Gastroesophageal sphincter (tissue), 4 donors: ENCODE data around the gene RYR2. TPM values are rescaled to one million over a fixed set of nuclear protein-coding genes. Genes with fewer than 3 reads are reported as not detected.

Experiments used
- ATAC-seq: fragments of 150-250 bp; one replicate; pipeline ENCODE4 v1.9.1; 2016; ENCODE audit warnings: mild to moderate bottlenecking, moderate library complexity
- H3K27ac ChIP-seq, 4 donors: fragments of 200-600 bp; sonication (generic) in 3 of 4; 1 replicate in 3 of 4; 2 replicates in 1 of 4; pipeline ENCODE4 v1.5.1; 2016 to 2019
- H3K27me3 ChIP-seq: fragments of 200-600 bp; sonication (generic); one replicate; pipeline ENCODE4 v1.5.1; 2019
- H3K36me3 ChIP-seq, 2 donors: fragments of 200-600 bp; sonication (generic); one replicate each; pipeline ENCODE4 v1.5.1; 2019; ENCODE audit warnings: control low read depth in 1 of 2
- H3K4me1 ChIP-seq, 3 donors: fragments of 200-600 bp; sonication (generic); 1 replicate in 2 of 3; 2 replicates in 1 of 3; pipeline ENCODE4 v1.5.1; 2016 to 2019; ENCODE audit warnings: control low read depth in 2 of 3
- H3K4me3 ChIP-seq, 2 donors: fragments of 200-600 bp; sonication (generic); one replicate each; pipeline ENCODE4 v1.5.1; 2019; ENCODE audit warnings: mild to moderate bottlenecking in 1 of 2, moderate library complexity in 1 of 2
- H3K9me3 ChIP-seq, 3 donors: fragments of 200-600 bp; sonication (generic); one replicate each; pipeline ENCODE4 v1.5.1; 2017 to 2019; ENCODE audit warnings: control low read depth in 2 of 3
- CTCF ChIP-seq, 4 experiments: fragments of 200-600 bp in 2 of 4; fragments of 450-650 bp in 2 of 4; sonication (generic) in 1 of 4; IDR thresholded peaks; one replicate each; pipeline ENCODE4 v1.5.1; 2017 to 2019; ENCODE audit warnings: antibody characterized with exemption in 4 of 4, mild to moderate bottlenecking in 2 of 4, moderate library complexity in 2 of 4
- EP300 ChIP-seq: sonication (generic); formaldehyde crosslinking; IDR thresholded peaks from one replicate; pipeline ENCODE4 v1.6.1; 2017; ENCODE audit warnings: antibody characterized with exemption, mild to moderate bottlenecking
- POLR2A ChIP-seq, 2 donors: fragments of 450-650 bp; IDR thresholded peaks; one replicate each; pipeline ENCODE4 v1.6.1; 2017; ENCODE audit warnings: antibody characterized with exemption in 2 of 2, mild to moderate bottlenecking in 2 of 2, moderate library complexity in 1 of 2
- POLR2AphosphoS5 ChIP-seq: sonication (generic); formaldehyde crosslinking; IDR thresholded peaks from one replicate; pipeline ENCODE4 v1.6.1; 2017; ENCODE audit warnings: antibody characterized with exemption
- WGBS, 2 donors: methylation state at CpG; one replicate each; pipeline ENCODE4 v1.1.5; 2018; ENCODE audit warnings: low coverage in 1 of 2; 5-methylcytosine and 5-hydroxymethylcytosine counted together
- total RNA-seq, 4 donors: library from RNA; depleted of rRNA; stranded (reverse); fragments of >200 nt; gene quantifications; one replicate each; pipeline ENCODE4 v1.1.0, GENCODE V29; 2016

RYR2 gene
- total RNA-seq, 4 donors from 2014 or later, result 27.4 to 78.8 (median 42.7) TPM

DNA sequence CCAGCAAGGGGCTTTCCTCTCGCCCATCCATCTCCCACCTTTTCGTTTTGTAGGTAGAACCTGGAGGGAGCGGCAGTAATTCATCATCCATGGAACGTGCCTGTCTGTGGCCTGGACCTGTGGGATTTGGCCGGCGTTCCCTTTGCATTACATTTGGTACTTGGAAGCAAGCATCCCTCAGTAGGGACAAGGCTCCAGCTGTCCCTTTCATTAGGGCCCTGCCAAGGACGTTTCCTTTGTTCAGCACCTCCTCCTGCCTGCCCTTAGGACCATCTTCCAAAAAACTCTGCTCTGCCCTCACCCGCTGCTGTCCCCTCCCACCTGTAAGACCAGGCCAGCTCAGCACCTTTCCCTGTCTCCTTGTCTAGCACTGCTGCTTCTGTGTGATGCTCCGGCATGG lies 62.1 kb downstream of the RYR2 start:
- ATAC-seq, result no peak
- no peaks in the 10 kb centered on the region for H3K27me3 ChIP-seq
- no peak overlapping the region for H3K27ac ChIP-seq
- peaks cover 0 to 15% (median 0%) of the 10 kb centered on the region in 3 donors for H3K4me1 ChIP-seq
- TF ChIP-seq POLR2AphosphoS5 (no peak), POLR2A (IDR thresholded peaks at IDR 0.05) (no peak), EP300 (no peak), CTCF (IDR thresholded peaks at IDR 0.05) (no peak)
- H3K36me3 ChIP-seq, result no peaks in the 10 kb centered on the region
- no peaks in the 10 kb centered on the region for H3K9me3 ChIP-seq
- H3K4me3 ChIP-seq, result no peak overlapping the region
- WGBS, 2 donors, result 83 to 94% methylated on average over 6 to 9 of the region's 9 CpGs

- TF ChIP-seq POLR2A (IDR thresholded peaks at IDR 0.05), result no peak
- TF ChIP-seq POLR2AphosphoS5, result no peak
- TF ChIP-seq EP300, result no peak
- no peak for TF ChIP-seq CTCF (IDR thresholded peaks at IDR 0.05)
- Histone ChIP-seq H3K4me3 (no peak overlapping the region), H3K4me1 (peaks cover 0 to 15% (median 0%) of the 10 kb centered on the region in 3 donors), H3K9me3 (no peaks in the 10 kb centered on the region), H3K27me3 (no peaks in the 10 kb centered on the region), H3K27ac (no peak overlapping the region), H3K36me3 (no peaks in the 10 kb centered on the region)
- 57 to 68% methylated on average over 1 to 5 of the region's 5 CpGs for WGBS, 2 donors
- ATAC-seq, result no peak
Measured at GRCh38 chr1:237105826-237106225, 63.8 kb downstream of the RYR2 start.

GRCh38 chr1:237108297-237109040 lies 66.5 kb downstream of the RYR2 start:
- Histone ChIP-seq H3K27ac (peak overlapping the region in 3 of 4 donors; percentile 53 to 74 (median 64)), H3K27me3 (no peaks in the 10 kb centered on the region), H3K4me1 (peaks cover 0 to 34% (median 2%) of the 10 kb centered on the region in 3 donors), H3K36me3 (no peaks in the 10 kb centered on the region), H3K9me3 (no peaks in the 10 kb centered on the region), H3K4me3 (no peak overlapping the region)
- ATAC-seq, result peak; percentile 39
- peak; percentile 40 for TF ChIP-seq POLR2AphosphoS5
- no peak for TF ChIP-seq EP300
- 31 to 39% methylated on average over 2 to 6 of the region's 8 CpGs for WGBS, 2 donors

GRCh38 chr1:237111807-237112206 lies 69.8 kb downstream of the RYR2 start:
- TF ChIP-seq POLR2A (IDR thresholded peaks at IDR 0.05) (no peak), EP300 (no peak)
- Histone ChIP-seq H3K27me3 (no peaks in the 10 kb centered on the region), H3K4me1 (peaks cover 0 to 35% (median 2%) of the 10 kb centered on the region in 3 donors), H3K4me3 (no peak overlapping the region), H3K9me3 (no peaks in the 10 kb centered on the region), H3K27ac (peak overlapping the region in 2 of 4 donors; percentile 45 to 65), H3K36me3 (no peaks in the 10 kb centered on the region)
- ATAC-seq, result no peak
- 36% methylated on average over 2 of the region's 2 CpGs; no CpG with 5 or more reads in 1 of the 2 donors for WGBS, 2 donors

DNA sequence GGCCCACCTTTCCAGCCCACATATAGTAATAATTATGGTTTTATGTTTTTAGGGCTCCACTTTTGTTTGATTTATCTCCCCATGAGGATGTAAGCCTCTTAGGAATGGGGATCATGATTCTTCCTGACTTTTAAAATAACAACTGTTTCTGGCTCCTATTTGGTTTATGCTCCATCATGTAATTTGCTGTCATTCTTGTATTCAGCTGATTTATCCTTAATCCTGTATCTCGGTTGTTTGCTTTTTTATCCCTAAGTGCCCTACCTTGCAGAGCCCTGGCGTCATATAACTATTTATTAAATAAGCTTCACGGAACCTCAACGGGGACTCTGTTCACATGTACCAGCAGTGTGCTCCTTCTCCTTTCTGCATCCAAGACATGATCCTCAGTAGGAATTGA lies 70.7 kb downstream of the RYR2 start:
- Histone ChIP-seq H3K9me3 (no peaks in the 10 kb centered on the region), H3K36me3 (no peaks in the 10 kb centered on the region), H3K4me3 (no peak overlapping the region), H3K27me3 (no peaks in the 10 kb centered on the region), H3K4me1 (peaks cover 0 to 33% (median 2%) of the 10 kb centered on the region in 3 donors), H3K27ac (peak overlapping the region in 3 of 4 donors; percentile 34 to 65 (median 45))
- 21 to 38% methylated on average over 4 of the region's 4 CpGs for WGBS, 2 donors
- no peak for TF ChIP-seq EP300
- no peak for TF ChIP-seq POLR2A (IDR thresholded peaks at IDR 0.05)
- TF ChIP-seq CTCF (IDR thresholded peaks at IDR 0.05), result no peak
- peak; percentile 51 for TF ChIP-seq POLR2AphosphoS5
- ATAC-seq, result no peak

- WGBS, 2 donors, result 86% methylated on average over 4 of the region's 6 CpGs; no CpG with 5 or more reads in 1 of the 2 donors
- ATAC-seq, result no peak
- no peak for TF ChIP-seq POLR2A (IDR thresholded peaks at IDR 0.05)
- no peak for TF ChIP-seq EP300
- TF ChIP-seq POLR2AphosphoS5, result no peak
- TF ChIP-seq CTCF (IDR thresholded peaks at IDR 0.05), result no peak
- Histone ChIP-seq H3K4me3 (no peak overlapping the region), H3K9me3 (no peaks in the 10 kb centered on the region), H3K27me3 (no peaks in the 10 kb centered on the region), H3K27ac (no peak overlapping the region), H3K4me1 (peaks cover 0 to 31% (median 2%) of the 10 kb centered on the region in 3 donors), H3K36me3 (no peaks in the 10 kb centered on the region)
Measured at GRCh38 chr1:237115035-237115434, 73.1 kb downstream of the RYR2 start.
